ENCODE results near the gene MST1. TPM values are rescaled to one million over a fixed set of nuclear protein-coding genes. Genes with fewer than 3 reads are reported as not detected.

MST1 gene
- total RNA-seq = 10 to 100 TPM; 12.5 to 19.1 TPM
- 10 to 100 TPM; 31.0 to 59.7 (median 39.8) TPM for polyA plus RNA-seq (ENCODE audit: insufficient read length in 6 of 6)
- long read RNA-seq, donor 1, partial matches to known transcripts = 0 of 1 reads
- long read RNA-seq, donor 1, other reads (novel, unspliced or antisense) = 0 of 1 reads
- long read RNA-seq, donor 2, partial matches to known transcripts = 0 of 1 reads
- long read RNA-seq, donor 2, other reads (novel, unspliced or antisense) = 0 of 1 reads
- long read RNA-seq, donor 3 = 0 reads
- long read RNA-seq, donor 4 = 0 reads
- long read RNA-seq, donor 5 = 0 reads
- long read RNA-seq, donor 6, partial matches to known transcripts = 0 of 1 reads
- long read RNA-seq, donor 6, other reads (novel, unspliced or antisense) = 0 of 1 reads
- long read RNA-seq, donor 7 = 0 reads
- long read RNA-seq, donor 8, partial matches to known transcripts = 15 of 15 reads
- long read RNA-seq, donor 8, other reads (novel, unspliced or antisense) = 0 of 15 reads
- long read RNA-seq, donor 9 = 0 reads
- long read RNA-seq, donor 10 = 0 reads
- long read RNA-seq, donor 11, partial matches to known transcripts = 0 of 2 reads
- long read RNA-seq, donor 11, other reads (novel, unspliced or antisense) = 0 of 2 reads
- long read RNA-seq, donor 12, partial matches to known transcripts = 0 of 1 reads
- long read RNA-seq, donor 12, other reads (novel, unspliced or antisense) = 0 of 1 reads

DNA sequence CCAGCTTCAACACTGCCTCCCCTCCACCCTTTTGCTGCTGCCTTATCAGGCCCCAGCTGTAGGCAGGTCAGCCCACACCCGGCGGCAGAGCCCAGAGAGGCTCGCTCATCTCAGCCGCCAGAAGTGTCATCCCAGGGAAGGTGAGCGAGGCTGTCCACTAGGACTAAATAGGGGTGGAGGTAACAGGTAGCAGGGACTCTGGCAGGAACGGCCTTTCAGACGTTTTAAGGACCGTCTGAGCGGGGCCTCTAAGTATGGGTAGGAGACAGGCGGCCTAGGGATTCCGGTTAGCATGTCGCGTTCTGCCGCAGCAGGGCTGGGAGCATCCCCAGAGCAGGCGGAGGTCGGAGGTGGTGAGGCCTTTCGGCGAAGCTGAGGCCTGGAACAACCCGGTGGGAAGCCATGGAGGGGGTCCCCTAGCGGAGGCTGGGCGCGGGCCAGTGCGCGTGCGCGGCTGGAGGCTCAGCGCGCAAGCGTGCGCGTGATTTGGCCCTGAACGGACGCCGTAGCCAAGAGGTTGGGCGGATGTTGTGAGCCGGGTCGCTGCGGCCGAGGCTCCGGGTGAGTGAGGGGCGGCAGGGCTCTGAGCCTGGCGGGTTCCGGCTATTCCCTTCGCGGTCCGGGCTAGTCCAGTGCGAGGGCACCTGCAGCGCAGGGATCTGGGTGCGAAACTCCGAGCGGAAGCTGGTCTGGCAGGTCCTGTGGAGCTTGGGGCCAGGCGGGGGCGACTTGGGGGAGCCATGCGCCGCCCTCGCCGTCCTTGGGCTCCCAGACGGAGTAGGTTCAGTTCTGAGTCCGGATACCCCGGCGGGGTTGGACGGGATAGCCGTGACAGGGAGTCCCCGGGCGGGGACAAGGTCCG lies at the start of gene MST1, which contains the start of gene RNF123:
MST1 (minus strand) TSS at position 429 of the 862 bp plus-strand sequence. CDS start 783 bp downstream, outside the sequence.
RNF123 (plus strand) TSS at position 512 of the 862 bp plus-strand sequence. CDS start 1,609 bp downstream, outside the sequence.
- H3K4me1 ChIP-seq = peaks cover 9 to 44% of the 10 kb centered on the region in 2 donors
- peak within 1 kb of the TSS; percentile 55 to 82 for H3K27ac ChIP-seq
- H3K36me3 ChIP-seq = peaks cover 0 to 10% of the 10 kb centered on the region in 2 donors
- TF ChIP-seq, protein P1, sequence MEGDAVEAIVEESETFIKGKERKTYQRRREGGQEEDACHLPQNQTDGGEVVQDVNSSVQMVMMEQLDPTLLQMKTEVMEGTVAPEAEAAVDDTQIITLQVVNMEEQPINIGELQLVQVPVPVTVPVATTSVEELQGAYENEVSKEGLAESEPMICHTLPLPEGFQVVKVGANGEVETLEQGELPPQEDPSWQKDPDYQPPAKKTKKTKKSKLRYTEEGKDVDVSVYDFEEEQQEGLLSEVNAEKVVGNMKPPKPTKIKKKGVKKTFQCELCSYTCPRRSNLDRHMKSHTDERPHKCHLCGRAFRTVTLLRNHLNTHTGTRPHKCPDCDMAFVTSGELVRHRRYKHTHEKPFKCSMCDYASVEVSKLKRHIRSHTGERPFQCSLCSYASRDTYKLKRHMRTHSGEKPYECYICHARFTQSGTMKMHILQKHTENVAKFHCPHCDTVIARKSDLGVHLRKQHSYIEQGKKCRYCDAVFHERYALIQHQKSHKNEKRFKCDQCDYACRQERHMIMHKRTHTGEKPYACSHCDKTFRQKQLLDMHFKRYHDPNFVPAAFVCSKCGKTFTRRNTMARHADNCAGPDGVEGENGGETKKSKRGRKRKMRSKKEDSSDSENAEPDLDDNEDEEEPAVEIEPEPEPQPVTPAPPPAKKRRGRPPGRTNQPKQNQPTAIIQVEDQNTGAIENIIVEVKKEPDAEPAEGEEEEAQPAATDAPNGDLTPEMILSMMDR (IDR thresholded peaks at IDR 0.05) = no peak
- peaks cover 0 to 23% of the 10 kb centered on the region in 2 donors for H3K27me3 ChIP-seq
- peak; percentile 74 for ATAC-seq
- no peaks in the 10 kb centered on the region for H3K9me3 ChIP-seq
- peak; percentile 87 to 97 (median 95) for DNase-seq
- H3K4me3 ChIP-seq = peak within 1 kb of the TSS; percentile 98 to 99
- intact Hi-C loops (cut with DNase I) = no loop called here

DNA sequence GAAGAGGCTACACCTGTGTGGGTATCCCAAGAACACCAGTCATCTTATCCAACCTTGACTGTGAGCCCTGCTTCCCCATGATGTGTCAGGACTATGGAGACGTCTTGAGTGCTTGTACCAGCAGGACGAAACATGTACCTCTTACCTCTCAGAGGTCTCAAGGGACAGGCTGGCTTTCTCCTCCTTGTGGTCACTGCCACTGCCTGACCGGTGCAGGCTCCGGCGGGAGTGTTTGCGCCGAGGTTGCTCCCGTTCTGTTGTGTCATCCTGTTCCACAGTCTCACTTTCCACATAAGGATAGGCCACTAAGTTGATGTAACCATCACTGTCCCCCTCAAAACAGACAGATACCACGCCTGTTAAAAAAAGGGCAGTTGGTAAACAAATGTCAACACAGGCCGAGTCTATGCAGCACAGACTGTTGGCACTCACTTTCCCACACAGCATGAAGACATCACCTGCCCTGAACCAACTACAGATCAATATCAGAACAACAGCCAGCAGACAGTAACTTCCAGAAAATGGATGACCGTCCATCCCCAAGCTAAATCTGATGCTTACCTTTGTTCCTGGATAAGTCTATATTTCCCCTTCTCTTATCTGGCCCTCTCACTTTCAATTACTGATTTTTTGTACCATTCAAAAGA lies 48.9 kb upstream of the MST1 start:
- H3K27me3 ChIP-seq = no peaks in the 10 kb centered on the region
- intact Hi-C loops (cut with DNase I) = no loop called here
- H3K4me3 ChIP-seq = no peak overlapping the region
- H3K36me3 ChIP-seq = peaks cover 2 to 67% of the 10 kb centered on the region in 2 donors
- TF ChIP-seq, protein P1 (IDR thresholded peaks at IDR 0.05) = no peak
- ATAC-seq = no peak
- no peak for DNase-seq
- H3K4me1 ChIP-seq = peaks cover 0 to 3% of the 10 kb centered on the region in 2 donors
- no peak overlapping the region for H3K27ac ChIP-seq
- no peaks in the 10 kb centered on the region for H3K9me3 ChIP-seq

DNA sequence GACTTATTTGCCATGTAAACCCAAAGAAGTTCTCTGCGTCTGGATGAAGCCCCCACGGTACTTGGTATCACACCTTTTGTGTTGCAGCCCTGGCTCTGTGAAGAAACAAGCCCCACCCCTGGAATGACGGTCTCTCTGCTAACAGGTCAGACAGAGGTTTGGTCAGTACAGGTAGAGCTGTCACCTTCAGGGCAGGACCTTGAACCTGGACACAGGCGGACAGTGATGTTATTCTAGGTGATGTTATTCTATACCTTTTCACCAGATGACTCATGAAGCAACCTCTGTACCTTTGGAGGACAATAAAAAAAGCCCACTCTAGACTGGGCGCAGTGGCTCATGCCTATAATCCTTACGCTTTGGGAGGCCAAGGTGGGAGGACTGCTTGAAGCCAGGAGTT lies 45.5 kb upstream of the MST1 start:
- no peak for DNase-seq
- TF ChIP-seq, protein P1 (IDR thresholded peaks at IDR 0.05) = no peak
- no peak overlapping the region for H3K4me3 ChIP-seq
- no peaks in the 10 kb centered on the region for H3K9me3 ChIP-seq
- intact Hi-C loops (cut with DNase I) = no loop called here
- H3K36me3 ChIP-seq = peaks cover 2 to 85% of the 10 kb centered on the region in 2 donors
- no peak overlapping the region for H3K27ac ChIP-seq
- ATAC-seq = no peak
- peaks cover 0 to 3% of the 10 kb centered on the region in 2 donors for H3K4me1 ChIP-seq
- H3K27me3 ChIP-seq = no peaks in the 10 kb centered on the region

DNA sequence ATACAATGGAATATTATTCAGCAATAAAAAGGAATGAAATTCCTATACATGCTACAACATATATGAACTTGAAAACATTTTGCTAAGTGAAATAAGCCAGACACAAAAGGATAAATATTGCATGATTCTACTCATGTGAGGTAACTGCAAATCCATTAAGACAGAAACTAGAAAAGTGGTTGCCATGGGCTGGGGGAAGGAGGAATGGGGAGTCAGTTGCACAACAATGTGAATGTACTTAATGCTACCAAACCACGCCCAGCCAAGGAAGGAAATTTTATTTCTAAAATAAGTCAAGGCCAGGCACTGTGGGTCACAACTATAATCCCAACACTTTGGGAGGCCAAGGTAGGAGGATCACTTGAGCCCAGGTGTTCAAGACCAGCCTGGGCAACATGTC lies 44.3 kb upstream of the MST1 start:
- Histone ChIP-seq H3K27ac (no peak overlapping the region), H3K9me3 (no peaks in the 10 kb centered on the region), H3K27me3 (no peaks in the 10 kb centered on the region), H3K4me3 (no peak overlapping the region), H3K4me1 (peaks cover 0 to 3% of the 10 kb centered on the region in 2 donors), H3K36me3 (peaks cover 2 to 91% of the 10 kb centered on the region in 2 donors)
- ATAC-seq (no peak), DNase-seq (no peak)
- TF ChIP-seq, protein P1 (IDR thresholded peaks at IDR 0.05) = no peak
- intact Hi-C loops (cut with DNase I) = no loop called here
